Measurements from ENCODE around the gene ZFYVE16. TPM values are rescaled to one million over a fixed set of nuclear protein-coding genes. Genes with fewer than 3 reads are reported as not detected.
"Not testable (repeated sequence)": the region's sequence is repeated elsewhere in the genome, so short reads cannot be mapped to it uniquely, and the experiment has no call there.

The ZFYVE16 gene
- polyA plus RNA-seq, 1 donor from 2014 or later, result 75.8 TPM

DNA sequence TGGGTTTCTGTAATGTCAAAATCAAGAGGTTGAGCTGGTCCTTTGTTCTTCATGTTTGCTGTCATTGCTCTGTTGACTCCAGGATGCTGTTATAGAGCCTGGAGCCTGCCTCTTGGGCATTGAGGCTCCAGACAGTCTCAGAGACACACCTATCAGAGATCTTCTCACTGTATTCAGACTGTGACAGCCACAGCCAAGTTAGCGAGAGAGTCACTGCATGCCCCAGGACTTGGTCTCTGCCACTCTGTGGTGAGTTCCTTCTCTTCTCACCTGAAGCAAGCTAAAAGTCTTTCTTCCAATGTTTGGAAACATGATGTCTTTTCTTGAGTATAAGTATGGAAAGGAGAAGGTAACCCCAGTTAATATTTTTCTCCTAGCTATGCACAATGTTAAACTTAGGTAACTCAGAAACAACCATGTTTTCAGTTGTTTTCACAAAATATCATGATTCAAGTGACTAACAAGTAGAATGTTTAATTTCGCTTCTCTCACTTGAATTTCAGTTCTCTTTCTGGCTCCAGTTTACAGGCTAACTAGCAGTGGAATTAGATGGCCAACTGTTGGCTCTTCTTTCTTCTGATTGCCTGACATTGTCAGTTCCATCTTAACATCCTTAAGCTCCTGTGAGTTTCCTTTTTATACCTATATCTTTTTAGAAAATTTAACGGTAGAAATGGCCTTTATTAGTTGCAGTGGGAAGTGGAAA, 20.6 kb upstream of the ZFYVE16 start:
- no peaks in the 10 kb centered on the region for H3K79me2 ChIP-seq (replicated peaks; ENCODE audit: insufficient read depth, low read length)
- H3K9ac ChIP-seq (ENCODE audit: low read length), result no peak overlapping the region
- no peaks in the 10 kb centered on the region for H3K9me2 ChIP-seq (ENCODE audit: insufficient read depth, low read length)
- H2AFZ ChIP-seq (ENCODE audit: low read depth, low read length), result no peak overlapping the region
- no peaks in the 10 kb centered on the region for H4K20me1 ChIP-seq (ENCODE audit: insufficient read depth)
- H3F3A ChIP-seq (ENCODE audit: insufficient read depth, low read length, poor library complexity, severe bottlenecking), result no peaks in the 10 kb centered on the region
- H3K4me2 ChIP-seq (ENCODE audit: low read length), result no peak overlapping the region
- no peaks in the 10 kb centered on the region for H3K36me3 ChIP-seq (ENCODE audit: insufficient read depth, low read length)
- H3K4me3 ChIP-seq (ENCODE audit: low read length), result no peak overlapping the region
- no peaks in the 10 kb centered on the region for H3K27me3 ChIP-seq (ENCODE audit: insufficient read depth, low read depth, low read length)
- no peak overlapping the region for H3K27ac ChIP-seq (ENCODE audit: low read length)
- H3K9me3 ChIP-seq (ENCODE audit: low read length), result no peaks in the 10 kb centered on the region
- TF ChIP-seq POLR2AphosphoS5 (IDR thresholded peaks at IDR 0.05) (no peak), EP300 (conservative IDR thresholded peaks at IDR 0.05; ENCODE audit: poor library complexity, severe bottlenecking) (no peak), TAF1 (IDR thresholded peaks at IDR 0.05; ENCODE audit: low read depth) (no peak), EZH2 (IDR thresholded peaks at IDR 0.05; ENCODE audit: borderline replicate concordance, insufficient read depth, low read length, poor library complexity, severe bottlenecking) (no peak), MXI1 (conservative IDR thresholded peaks at IDR 0.05; ENCODE audit: poor library complexity, severe bottlenecking) (no peak), SMC3 (conservative IDR thresholded peaks at IDR 0.05; ENCODE audit: poor library complexity) (no peak), RAD21 (conservative IDR thresholded peaks at IDR 0.05) (no peak)
- TF ChIP-seq, protein P1, sequence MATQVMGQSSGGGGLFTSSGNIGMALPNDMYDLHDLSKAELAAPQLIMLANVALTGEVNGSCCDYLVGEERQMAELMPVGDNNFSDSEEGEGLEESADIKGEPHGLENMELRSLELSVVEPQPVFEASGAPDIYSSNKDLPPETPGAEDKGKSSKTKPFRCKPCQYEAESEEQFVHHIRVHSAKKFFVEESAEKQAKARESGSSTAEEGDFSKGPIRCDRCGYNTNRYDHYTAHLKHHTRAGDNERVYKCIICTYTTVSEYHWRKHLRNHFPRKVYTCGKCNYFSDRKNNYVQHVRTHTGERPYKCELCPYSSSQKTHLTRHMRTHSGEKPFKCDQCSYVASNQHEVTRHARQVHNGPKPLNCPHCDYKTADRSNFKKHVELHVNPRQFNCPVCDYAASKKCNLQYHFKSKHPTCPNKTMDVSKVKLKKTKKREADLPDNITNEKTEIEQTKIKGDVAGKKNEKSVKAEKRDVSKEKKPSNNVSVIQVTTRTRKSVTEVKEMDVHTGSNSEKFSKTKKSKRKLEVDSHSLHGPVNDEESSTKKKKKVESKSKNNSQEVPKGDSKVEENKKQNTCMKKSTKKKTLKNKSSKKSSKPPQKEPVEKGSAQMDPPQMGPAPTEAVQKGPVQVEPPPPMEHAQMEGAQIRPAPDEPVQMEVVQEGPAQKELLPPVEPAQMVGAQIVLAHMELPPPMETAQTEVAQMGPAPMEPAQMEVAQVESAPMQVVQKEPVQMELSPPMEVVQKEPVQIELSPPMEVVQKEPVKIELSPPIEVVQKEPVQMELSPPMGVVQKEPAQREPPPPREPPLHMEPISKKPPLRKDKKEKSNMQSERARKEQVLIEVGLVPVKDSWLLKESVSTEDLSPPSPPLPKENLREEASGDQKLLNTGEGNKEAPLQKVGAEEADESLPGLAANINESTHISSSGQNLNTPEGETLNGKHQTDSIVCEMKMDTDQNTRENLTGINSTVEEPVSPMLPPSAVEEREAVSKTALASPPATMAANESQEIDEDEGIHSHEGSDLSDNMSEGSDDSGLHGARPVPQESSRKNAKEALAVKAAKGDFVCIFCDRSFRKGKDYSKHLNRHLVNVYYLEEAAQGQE (IDR thresholded peaks at IDR 0.05; ENCODE audit: borderline replicate concordance), result no peak
- TF ChIP-seq, protein P2, sequence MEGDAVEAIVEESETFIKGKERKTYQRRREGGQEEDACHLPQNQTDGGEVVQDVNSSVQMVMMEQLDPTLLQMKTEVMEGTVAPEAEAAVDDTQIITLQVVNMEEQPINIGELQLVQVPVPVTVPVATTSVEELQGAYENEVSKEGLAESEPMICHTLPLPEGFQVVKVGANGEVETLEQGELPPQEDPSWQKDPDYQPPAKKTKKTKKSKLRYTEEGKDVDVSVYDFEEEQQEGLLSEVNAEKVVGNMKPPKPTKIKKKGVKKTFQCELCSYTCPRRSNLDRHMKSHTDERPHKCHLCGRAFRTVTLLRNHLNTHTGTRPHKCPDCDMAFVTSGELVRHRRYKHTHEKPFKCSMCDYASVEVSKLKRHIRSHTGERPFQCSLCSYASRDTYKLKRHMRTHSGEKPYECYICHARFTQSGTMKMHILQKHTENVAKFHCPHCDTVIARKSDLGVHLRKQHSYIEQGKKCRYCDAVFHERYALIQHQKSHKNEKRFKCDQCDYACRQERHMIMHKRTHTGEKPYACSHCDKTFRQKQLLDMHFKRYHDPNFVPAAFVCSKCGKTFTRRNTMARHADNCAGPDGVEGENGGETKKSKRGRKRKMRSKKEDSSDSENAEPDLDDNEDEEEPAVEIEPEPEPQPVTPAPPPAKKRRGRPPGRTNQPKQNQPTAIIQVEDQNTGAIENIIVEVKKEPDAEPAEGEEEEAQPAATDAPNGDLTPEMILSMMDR (IDR thresholded peaks at IDR 0.05; ENCODE audit: poor library complexity, severe bottlenecking), result no peak

DNA sequence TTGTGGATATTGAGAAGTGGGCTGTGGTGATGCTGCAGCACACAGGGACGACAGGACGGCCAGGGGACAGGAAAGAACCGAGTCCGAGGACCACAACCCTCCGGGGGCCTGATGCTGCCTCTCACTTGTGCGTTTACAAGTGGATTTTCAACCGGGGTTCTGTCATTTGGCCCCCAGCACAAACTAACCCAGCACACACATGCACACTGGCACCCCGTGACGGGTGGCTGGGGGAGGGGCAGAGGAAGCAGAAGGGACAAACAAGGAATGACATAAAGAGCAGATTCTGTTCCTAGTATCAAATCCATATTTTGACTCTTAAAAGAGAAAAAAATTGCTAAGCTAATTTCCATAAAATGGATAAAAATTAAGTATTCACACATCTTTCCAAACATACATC, 18.3 kb upstream of the ZFYVE16 start:
- Histone ChIP-seq H3K4me3 (ENCODE audit: low read length) (no peak overlapping the region), H3K79me2 (replicated peaks; ENCODE audit: insufficient read depth, low read length) (no peaks in the 10 kb centered on the region), H3F3A (ENCODE audit: insufficient read depth, low read length, poor library complexity, severe bottlenecking) (no peaks in the 10 kb centered on the region), H4K20me1 (ENCODE audit: insufficient read depth) (no peaks in the 10 kb centered on the region), H3K9me3 (ENCODE audit: low read length) (no peaks in the 10 kb centered on the region), H3K36me3 (ENCODE audit: insufficient read depth, low read length) (no peaks in the 10 kb centered on the region), H3K4me2 (ENCODE audit: low read length) (no peak overlapping the region), H2AFZ (ENCODE audit: low read depth, low read length) (no peak overlapping the region), H3K27me3 (ENCODE audit: insufficient read depth, low read depth, low read length) (no peaks in the 10 kb centered on the region), H3K9me2 (ENCODE audit: insufficient read depth, low read length) (no peaks in the 10 kb centered on the region), H3K27ac (ENCODE audit: low read length) (no peak overlapping the region), H3K9ac (ENCODE audit: low read length) (no peak overlapping the region)
- TF ChIP-seq EP300 (conservative IDR thresholded peaks at IDR 0.05; ENCODE audit: poor library complexity, severe bottlenecking) (no peak), MXI1 (conservative IDR thresholded peaks at IDR 0.05; ENCODE audit: poor library complexity, severe bottlenecking) (no peak), SMC3 (conservative IDR thresholded peaks at IDR 0.05; ENCODE audit: poor library complexity) (no peak), EZH2 (IDR thresholded peaks at IDR 0.05; ENCODE audit: borderline replicate concordance, insufficient read depth, low read length, poor library complexity, severe bottlenecking) (no peak), TAF1 (IDR thresholded peaks at IDR 0.05; ENCODE audit: low read depth) (no peak), RAD21 (conservative IDR thresholded peaks at IDR 0.05) (no peak), POLR2AphosphoS5 (IDR thresholded peaks at IDR 0.05) (no peak)
- TF ChIP-seq, protein P1 (IDR thresholded peaks at IDR 0.05; ENCODE audit: borderline replicate concordance), result no peak
- TF ChIP-seq, protein P2 (IDR thresholded peaks at IDR 0.05; ENCODE audit: poor library complexity, severe bottlenecking), result no peak

DNA sequence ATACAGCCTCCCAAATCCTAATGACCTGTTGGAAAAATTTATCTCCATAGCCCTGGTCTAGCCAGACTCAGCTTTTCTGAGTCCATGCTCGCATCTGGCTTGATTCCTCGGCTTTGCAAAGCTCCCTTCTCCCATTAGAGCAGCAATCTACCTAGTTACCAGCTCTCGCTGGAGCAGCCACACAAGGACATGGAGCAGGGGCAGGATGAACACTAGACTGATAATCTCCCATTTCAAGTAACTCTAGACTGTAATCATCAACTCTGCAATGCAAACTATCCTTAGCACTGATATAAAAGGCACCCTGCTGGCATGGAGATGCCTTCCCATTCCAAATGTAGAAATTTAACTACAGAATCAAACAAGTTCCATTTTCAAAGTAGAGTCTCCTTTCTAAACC, 17.5 kb upstream of the ZFYVE16 start:
- H4K20me1 ChIP-seq (ENCODE audit: insufficient read depth); H3K9me3 ChIP-seq (ENCODE audit: low read length); H3K9ac ChIP-seq (ENCODE audit: low read length); H2AFZ ChIP-seq (ENCODE audit: low read depth, low read length); H3K36me3 ChIP-seq (ENCODE audit: insufficient read depth, low read length); H3K27me3 ChIP-seq (ENCODE audit: insufficient read depth, low read depth, low read length); H3K79me2 ChIP-seq (replicated peaks; ENCODE audit: insufficient read depth, low read length); H3K4me3 ChIP-seq (ENCODE audit: low read length); H3K27ac ChIP-seq (ENCODE audit: low read length); H3K9me2 ChIP-seq (ENCODE audit: insufficient read depth, low read length); H3F3A ChIP-seq (ENCODE audit: insufficient read depth, low read length, poor library complexity, severe bottlenecking); H3K4me2 ChIP-seq (ENCODE audit: low read length): not testable (repeated sequence)
